ENCODE data around the gene CENPF. TPM values are rescaled to one million over a fixed set of nuclear protein-coding genes. Genes with fewer than 3 reads are reported as not detected.
"Not testable (repeated sequence)": the region's sequence is repeated elsewhere in the genome, so short reads cannot be mapped to it uniquely, and the experiment has no call there.

Gene CENPF
- total and polyA plus RNA-seq, 10 donors, result 1.2 to 12.8 (median 5.5) TPM

DNA sequence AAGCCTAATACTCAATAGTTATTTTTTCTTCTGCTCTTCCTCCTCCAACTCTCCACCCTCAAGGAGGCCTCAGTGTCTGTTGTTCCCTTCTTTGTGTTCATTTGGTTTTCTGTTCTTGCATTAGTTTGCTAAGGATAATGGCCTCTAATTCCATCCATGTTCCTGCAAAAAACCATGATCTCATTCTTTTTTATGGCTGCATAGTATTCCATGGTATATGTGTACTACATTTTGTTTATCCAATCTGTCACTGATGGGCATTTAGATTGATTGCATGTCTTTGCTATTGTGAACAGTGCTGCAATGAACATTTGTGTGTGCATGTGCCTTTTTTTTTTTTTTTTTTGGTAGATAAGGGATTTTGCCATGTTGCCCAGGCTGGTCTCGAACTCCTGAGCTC, 6.7 kb downstream of the CENPF start:
- no peak overlapping the region for H3K27ac ChIP-seq
- H3K36me3 ChIP-seq, result peaks cover 0 to 13% (median 0%) of the 10 kb centered on the region in 6 donors
- intact Hi-C loops (cut with DNase I; ENCODE audit: low total_unique reads), result no loop called here
- H3K4me3 ChIP-seq, result no peak overlapping the region
- WGBS, 5 donors, result 86 to 100% (median 98%) methylated on average over 1 of the region's 1 CpG
- H3K9me3 ChIP-seq, result peaks cover 0 to 15% (median 6%) of the 10 kb centered on the region in 8 donors
- DNase-seq, result no peak
- H3K4me1 ChIP-seq, result peaks cover 0 to 1% (median 0%) of the 10 kb centered on the region in 6 donors
- no peaks in the 10 kb centered on the region for H3K27me3 ChIP-seq (replicated peaks in 1 of 7)
- no peak for TF ChIP-seq POLR2A (IDR thresholded peaks at IDR 0.05)
- TF ChIP-seq POLR2AphosphoS5 (IDR thresholded peaks at IDR 0.05), result no peak
- TF ChIP-seq, protein P1, sequence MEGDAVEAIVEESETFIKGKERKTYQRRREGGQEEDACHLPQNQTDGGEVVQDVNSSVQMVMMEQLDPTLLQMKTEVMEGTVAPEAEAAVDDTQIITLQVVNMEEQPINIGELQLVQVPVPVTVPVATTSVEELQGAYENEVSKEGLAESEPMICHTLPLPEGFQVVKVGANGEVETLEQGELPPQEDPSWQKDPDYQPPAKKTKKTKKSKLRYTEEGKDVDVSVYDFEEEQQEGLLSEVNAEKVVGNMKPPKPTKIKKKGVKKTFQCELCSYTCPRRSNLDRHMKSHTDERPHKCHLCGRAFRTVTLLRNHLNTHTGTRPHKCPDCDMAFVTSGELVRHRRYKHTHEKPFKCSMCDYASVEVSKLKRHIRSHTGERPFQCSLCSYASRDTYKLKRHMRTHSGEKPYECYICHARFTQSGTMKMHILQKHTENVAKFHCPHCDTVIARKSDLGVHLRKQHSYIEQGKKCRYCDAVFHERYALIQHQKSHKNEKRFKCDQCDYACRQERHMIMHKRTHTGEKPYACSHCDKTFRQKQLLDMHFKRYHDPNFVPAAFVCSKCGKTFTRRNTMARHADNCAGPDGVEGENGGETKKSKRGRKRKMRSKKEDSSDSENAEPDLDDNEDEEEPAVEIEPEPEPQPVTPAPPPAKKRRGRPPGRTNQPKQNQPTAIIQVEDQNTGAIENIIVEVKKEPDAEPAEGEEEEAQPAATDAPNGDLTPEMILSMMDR (IDR thresholded peaks at IDR 0.05 in 8 of 11, conservative IDR thresholded peaks at IDR 0.05 in 3 of 11), result no peak

DNA sequence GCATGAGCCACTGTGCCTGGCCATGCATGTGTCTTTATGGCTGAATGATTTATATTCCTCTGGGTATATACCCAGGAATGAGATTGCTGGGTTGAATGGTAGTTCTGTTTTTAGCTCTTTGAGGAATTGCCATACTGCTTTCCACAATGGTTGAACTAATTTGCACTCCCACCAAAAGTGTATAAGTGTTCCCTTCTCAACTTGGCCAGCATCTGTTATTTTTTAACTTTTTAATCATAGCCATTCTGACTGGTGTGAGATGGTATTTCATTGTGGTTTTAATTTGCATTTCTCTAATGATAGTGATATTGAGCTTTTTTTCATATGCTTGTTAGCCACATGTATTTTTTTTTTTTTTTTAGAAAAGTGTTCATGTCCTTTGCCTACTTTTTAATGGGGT, 7.1 kb downstream of the CENPF start:
- H3K27ac ChIP-seq; H3K4me1 ChIP-seq; H3K4me3 ChIP-seq; DNase-seq; H3K27me3 ChIP-seq (replicated peaks in 1 of 7); intact Hi-C loops (cut with DNase I; ENCODE audit: low total_unique reads): not testable (repeated sequence)
- H3K36me3 ChIP-seq, result peaks cover 0 to 13% (median 0%) of the 10 kb centered on the region in 6 donors
- peaks cover 0 to 15% (median 6%) of the 10 kb centered on the region in 8 donors for H3K9me3 ChIP-seq

DNA sequence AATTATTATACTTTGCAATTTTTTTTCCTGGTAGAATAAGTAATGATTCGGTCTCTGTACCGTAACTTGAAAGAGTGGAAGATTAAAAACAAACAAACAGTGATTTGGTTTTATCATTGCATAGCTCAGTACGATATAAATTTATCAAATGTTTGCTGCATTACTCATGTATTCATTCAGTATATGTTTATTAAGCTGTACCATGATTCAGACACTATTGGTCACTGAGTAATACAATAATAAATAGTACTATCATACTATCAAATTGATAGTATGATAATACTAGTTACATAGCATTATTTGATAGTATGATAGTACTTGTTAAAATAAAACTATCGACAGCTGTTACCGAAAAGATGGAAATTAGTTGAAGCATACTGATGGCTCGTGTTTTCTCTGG, 12.1 kb downstream of the CENPF start:
- Histone ChIP-seq H3K4me3 (no peak overlapping the region), H3K4me1 (no peaks in the 10 kb centered on the region), H3K36me3 (peaks cover 0 to 17% (median 0%) of the 10 kb centered on the region in 6 donors), H3K27me3 (replicated peaks in 1 of 7) (no peaks in the 10 kb centered on the region), H3K9me3 (no peaks in the 10 kb centered on the region), H3K27ac (no peak overlapping the region)
- DNase-seq, result no peak
- intact Hi-C loops (cut with DNase I; ENCODE audit: low total_unique reads), result no loop called here
- TF ChIP-seq POLR2A (IDR thresholded peaks at IDR 0.05), result no peak
- WGBS, 5 donors, result 97 to 99% (median 98%) methylated on average over 6 of the region's 6 CpGs

DNA sequence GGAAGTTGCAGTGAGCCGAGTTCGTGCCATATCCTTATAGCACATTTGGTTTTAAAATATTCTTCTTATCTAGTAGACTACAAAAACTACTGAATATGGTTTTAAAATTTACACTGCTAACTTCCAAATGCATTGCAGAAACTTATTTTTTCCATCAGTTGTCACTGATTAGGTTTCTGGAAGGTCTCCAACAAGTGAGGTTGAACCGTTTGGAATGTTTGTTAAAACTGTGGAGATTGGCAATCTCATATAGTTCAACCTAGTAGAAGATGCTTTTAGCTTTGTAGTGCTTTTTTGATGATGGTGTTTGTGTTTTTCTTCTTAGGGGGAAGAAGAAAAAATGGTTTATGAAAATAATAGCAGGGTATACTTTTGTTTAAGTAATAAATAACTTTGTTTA, 12.9 kb downstream of the CENPF start:
- DNase-seq, result no peak
- no peak for TF ChIP-seq POLR2A (IDR thresholded peaks at IDR 0.05)
- TF ChIP-seq POLR2AphosphoS5 (IDR thresholded peaks at IDR 0.05), result no peak
- TF ChIP-seq, protein P1 (IDR thresholded peaks at IDR 0.05 in 8 of 11, conservative IDR thresholded peaks at IDR 0.05 in 3 of 11), result no peak
- no peak overlapping the region for H3K27ac ChIP-seq
- 93 to 96% (median 95%) methylated on average over 3 of the region's 3 CpGs for WGBS, 5 donors
- peaks cover 0 to 25% (median 0%) of the 10 kb centered on the region in 6 donors for H3K36me3 ChIP-seq
- intact Hi-C loops (cut with DNase I; ENCODE audit: low total_unique reads), result no loop called here
- H3K4me1 ChIP-seq, result no peaks in the 10 kb centered on the region
- H3K9me3 ChIP-seq, result no peaks in the 10 kb centered on the region
- no peaks in the 10 kb centered on the region for H3K27me3 ChIP-seq (replicated peaks in 1 of 7)
- H3K4me3 ChIP-seq, result no peak overlapping the region

DNA sequence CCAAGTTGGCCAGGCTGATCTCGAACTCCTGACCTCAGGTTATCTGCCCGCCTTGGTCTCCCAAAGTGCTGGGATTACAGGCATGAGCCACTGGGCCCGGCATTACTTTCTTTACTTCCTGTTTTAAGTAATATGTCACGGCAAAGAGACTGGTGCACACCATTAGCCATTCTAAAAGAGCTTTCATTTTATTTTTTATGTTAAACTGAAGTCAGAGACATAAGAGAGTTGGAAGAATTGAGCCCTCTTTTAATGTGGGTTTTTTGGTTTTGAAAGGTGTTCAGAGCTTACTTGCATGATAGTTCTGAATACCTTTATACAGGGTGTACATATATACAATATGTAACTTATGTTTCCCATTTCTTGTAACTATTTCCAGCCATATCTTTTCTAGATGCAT, 14.3 kb downstream of the CENPF start:
- no peaks in the 10 kb centered on the region for H3K4me1 ChIP-seq
- no peak overlapping the region for H3K27ac ChIP-seq
- intact Hi-C loops (cut with DNase I; ENCODE audit: low total_unique reads), result no loop called here
- no peaks in the 10 kb centered on the region for H3K9me3 ChIP-seq
- peaks cover 0 to 38% (median 0%) of the 10 kb centered on the region in 6 donors for H3K36me3 ChIP-seq
- whole genome bisulfite sequencing, 5 donors, result 80 to 89% (median 86%) methylated on average over 4 of the region's 4 CpGs
- no peaks in the 10 kb centered on the region for H3K27me3 ChIP-seq (replicated peaks in 1 of 7)
- no peak overlapping the region for H3K4me3 ChIP-seq
- TF ChIP-seq POLR2A (IDR thresholded peaks at IDR 0.05), result no peak
- TF ChIP-seq POLR2AphosphoS5 (IDR thresholded peaks at IDR 0.05), result no peak
- TF ChIP-seq, protein P1 (IDR thresholded peaks at IDR 0.05 in 8 of 11, conservative IDR thresholded peaks at IDR 0.05 in 3 of 11), result no peak
- no peak for DNase-seq
